ENCODE measurements around the gene ABHD8. TPM values are rescaled to one million over a fixed set of nuclear protein-coding genes. Genes with fewer than 3 reads are reported as not detected.

The ABHD8 gene
- total and polyA plus RNA-seq, 2 of the 13 experiments (the other 11 are each of a cell fraction or from before 2014, with no cell fraction given), result 6.3 to 7.2 TPM

GRCh38 chr19:17246681-17247425 lies 56.4 kb downstream of the ABHD8 start (continued):
- TF ChIP-seq ZNF652 (CRISPR knock-in tag; IDR thresholded peaks at IDR 0.05; ENCODE audit: borderline replicate concordance, low read depth), result peak; percentile 58; the same call in 1 of the 2 replicates
- TF ChIP-seq THAP9 (CRISPR knock-in tag; IDR thresholded peaks at IDR 0.05; ENCODE audit: borderline replicate concordance), result peak; percentile 34; the same call in 1 of the 2 replicates
- peak; percentile 74 for TF ChIP-seq ASH2L (IDR thresholded peaks at IDR 0.05; ENCODE audit: insufficient read length, low read depth, low read length)
- no peak for TF ChIP-seq CCAR2 (optimal IDR thresholded peaks at IDR 0.05; ENCODE audit: low read depth, low read length)
- 0 out of 2 replicates have a peak, but pooled peaks have one; percentile 12 for TF ChIP-seq SMYD3 (CRISPR knock-in tag; IDR thresholded peaks at IDR 0.05)
- no peak for TF ChIP-seq ZNF605 (CRISPR knock-in tag; IDR thresholded peaks at IDR 0.05)
- 0 out of 2 replicates have a peak, but pooled peaks have one; percentile 33 for TF ChIP-seq MXD4 (CRISPR knock-in tag; IDR thresholded peaks at IDR 0.05)
- TF ChIP-seq U2AF2 (IDR thresholded peaks at IDR 0.05; ENCODE audit: low read depth, low read length), result no peak
- peak; percentile 73 for TF ChIP-seq ZGPAT (CRISPR knock-in tag; IDR thresholded peaks at IDR 0.05)
- TF ChIP-seq ATM (IDR thresholded peaks at IDR 0.05; ENCODE audit: borderline replicate concordance), result no peak
- no peak for TF ChIP-seq PHB2 (IDR thresholded peaks at IDR 0.05; ENCODE audit: partially characterized antibody)
- TF ChIP-seq RXRA (CRISPR knock-in tag; IDR thresholded peaks at IDR 0.05), result peak; percentile 77; the same call in 1 of the 2 replicates
- no peak for TF ChIP-seq ZNF772 (CRISPR knock-in tag; IDR thresholded peaks at IDR 0.05)
- TF ChIP-seq ZBTB2 (CRISPR knock-in tag; IDR thresholded peaks at IDR 0.05; ENCODE audit: low read depth), result no peak
- TF ChIP-seq ZNF773 (CRISPR knock-in tag; IDR thresholded peaks at IDR 0.05; ENCODE audit: borderline replicate concordance), result no peak
- no peak for TF ChIP-seq ONECUT2 (CRISPR knock-in tag; IDR thresholded peaks at IDR 0.05)
- TF ChIP-seq SRSF4 (IDR thresholded peaks at IDR 0.05; ENCODE audit: low read depth, low read length, poor library complexity, severe bottlenecking), result no peak
- no peak for TF ChIP-seq DDIT3 (CRISPR knock-in tag; IDR thresholded peaks at IDR 0.05)
- TF ChIP-seq GATAD1 (CRISPR knock-in tag; IDR thresholded peaks at IDR 0.05), result no peak
- TF ChIP-seq ZNF572 (CRISPR knock-in tag; IDR thresholded peaks at IDR 0.05), result 0 out of 2 replicates have a peak, but pooled peaks have one; percentile 43
- no peak for TF ChIP-seq ZNF883 (CRISPR knock-in tag; IDR thresholded peaks at IDR 0.05; ENCODE audit: not compliant biosample characterization)
- TF ChIP-seq GABPB1 (CRISPR knock-in tag; IDR thresholded peaks at IDR 0.05), result peak; percentile 25; the same call in 1 of the 2 replicates
- no peak for TF ChIP-seq TBL1XR1 (IDR thresholded peaks at IDR 0.05; ENCODE audit: borderline replicate concordance, low read length, partially characterized antibody)
- TF ChIP-seq CBFB (CRISPR knock-in tag; IDR thresholded peaks at IDR 0.05), result no peak; the same call in 1 of the 2 replicates
- TF ChIP-seq IRX3 (CRISPR knock-in tag; IDR thresholded peaks at IDR 0.05; ENCODE audit: borderline replicate concordance, low read depth), result no peak
